ENCODE results near the gene POMT2.

Gene POMT2

GRCh38 chr14:77271113-77271710, 49.5 kb downstream of the POMT2 start, which contains the start of gene NGB:
TSS of gene NGB (minus strand) at chr14:77271206. CDS start at chr14:77270937, 269 bp downstream.
- Mint-ChIP-seq H3K27ac (no peak within 1 kb of the TSS), H3K4me1 (ENCODE audit: low read depth) (no peaks in the 10 kb centered on the region), H3K4me3 (no peak within 1 kb of the TSS), H3K9me3 (no peaks in the 10 kb centered on the region), H3K36me3 (ENCODE audit: low read depth) (no peaks in the 10 kb centered on the region), H3K27me3 (peaks cover 43% of the 10 kb centered on the region)

DNA sequence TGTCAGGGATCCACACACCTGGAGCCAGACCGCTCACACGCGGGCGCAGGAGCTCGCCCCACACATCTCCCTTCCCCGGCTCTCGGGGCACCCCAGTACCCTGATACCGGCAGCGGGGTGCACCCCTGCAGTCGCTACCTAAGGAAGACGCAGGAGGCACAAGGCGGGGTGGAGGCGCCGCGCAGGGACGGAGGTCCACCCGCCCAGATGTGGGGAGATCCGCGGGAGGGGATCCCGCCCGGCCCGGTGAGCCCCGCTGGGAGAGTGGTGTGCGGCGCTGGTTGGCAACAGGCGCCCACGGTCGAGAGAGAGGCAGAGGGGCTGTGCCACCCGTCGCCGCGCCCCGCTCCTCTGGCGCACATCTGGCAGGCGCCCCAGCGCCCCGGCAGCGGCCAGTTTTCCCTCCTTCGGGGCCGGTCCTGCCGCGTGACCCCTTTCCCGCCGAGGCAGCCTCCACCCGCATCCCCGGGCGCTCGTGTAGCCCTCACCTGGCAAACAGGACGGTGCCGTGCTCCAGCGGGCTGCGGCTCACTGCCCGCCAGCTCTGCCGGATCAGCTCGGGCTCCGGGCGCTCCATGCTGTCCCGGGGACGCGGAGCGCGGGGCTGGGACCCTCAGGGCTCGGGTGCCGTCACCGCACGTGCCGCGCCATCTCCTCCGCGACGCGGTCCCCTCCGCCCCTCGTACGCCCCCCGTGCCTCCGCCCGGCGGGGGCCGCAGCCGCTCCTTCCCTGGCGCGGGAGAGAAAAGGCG, 50.1 kb downstream of the POMT2 start:
- Mint-ChIP-seq H3K4me1 (ENCODE audit: low read depth) (no peaks in the 10 kb centered on the region), H3K36me3 (ENCODE audit: low read depth) (no peaks in the 10 kb centered on the region), H3K9me3 (no peaks in the 10 kb centered on the region), H3K27me3 (peaks cover 43% of the 10 kb centered on the region), H3K4me3 (no peak overlapping the region), H3K27ac (no peak overlapping the region)

DNA sequence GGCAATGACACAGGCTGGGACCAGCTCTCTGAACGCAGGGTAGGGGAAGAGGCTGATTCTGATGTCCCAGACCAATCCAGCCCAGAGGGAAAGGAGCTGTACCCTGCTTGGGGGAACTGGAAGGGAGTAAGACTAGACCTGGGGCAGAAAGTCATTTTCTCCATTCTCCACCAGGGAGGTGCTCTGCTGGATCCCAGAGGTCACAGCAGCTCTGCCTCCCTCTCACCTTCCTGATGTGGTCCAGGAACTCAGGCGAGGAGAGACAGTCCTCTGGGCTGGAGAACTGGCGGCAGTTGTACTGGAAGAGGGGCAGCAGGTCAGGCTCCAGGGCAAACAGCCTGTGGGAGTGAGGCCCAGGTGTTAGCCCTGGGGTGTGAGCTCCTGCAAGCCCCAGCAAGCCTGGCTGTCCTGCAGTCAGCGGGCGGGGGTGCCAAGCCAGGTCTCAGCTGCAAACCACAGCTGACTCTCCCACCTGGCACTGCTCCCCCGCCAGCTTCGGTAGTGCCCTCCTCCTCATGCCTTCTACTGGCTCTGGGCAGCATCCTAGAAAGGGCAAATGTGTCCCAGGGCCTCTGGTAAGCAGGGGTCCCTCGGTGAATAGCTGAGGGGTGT, 51.6 kb downstream of the POMT2 start:
- no peak overlapping the region for H3K27ac Mint-ChIP-seq
- H3K9me3 Mint-ChIP-seq, result no peaks in the 10 kb centered on the region
- no peaks in the 10 kb centered on the region for H3K36me3 Mint-ChIP-seq (ENCODE audit: low read depth)
- H3K4me1 Mint-ChIP-seq (ENCODE audit: low read depth), result no peaks in the 10 kb centered on the region
- H3K27me3 Mint-ChIP-seq, result peaks cover 43% of the 10 kb centered on the region
- H3K4me3 Mint-ChIP-seq, result no peak overlapping the region

- Mint-ChIP-seq H3K4me1 (ENCODE audit: low read depth) (no peaks in the 10 kb centered on the region), H3K36me3 (ENCODE audit: low read depth) (no peaks in the 10 kb centered on the region), H3K4me3 (no peak overlapping the region), H3K9me3 (no peaks in the 10 kb centered on the region), H3K27me3 (peaks cover 43% of the 10 kb centered on the region), H3K27ac (no peak overlapping the region)
Measured at GRCh38 chr14:77267937-77268699, 52.6 kb downstream of the POMT2 start.

DNA sequence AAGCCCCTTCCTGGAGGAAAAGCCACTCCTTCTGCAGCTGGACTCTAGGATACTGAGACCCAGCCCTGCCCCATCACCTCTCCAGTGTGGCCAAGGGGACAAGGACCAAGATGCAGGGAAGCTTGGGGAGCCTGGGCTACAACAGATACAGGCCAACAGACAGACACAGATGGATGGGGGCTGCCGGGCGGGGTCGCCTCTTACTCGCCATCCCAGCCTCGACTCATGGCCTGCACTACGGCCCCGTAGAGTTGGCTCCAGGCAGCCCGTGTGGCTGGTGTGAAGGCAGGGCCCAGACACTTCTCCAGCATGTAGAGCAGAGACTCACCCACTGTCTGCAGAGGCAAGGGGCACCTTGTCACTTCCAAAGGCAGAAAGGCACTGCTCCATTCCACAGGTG, 54.3 kb downstream of the POMT2 start:
- no peak overlapping the region for H3K27ac Mint-ChIP-seq
- no peaks in the 10 kb centered on the region for H3K36me3 Mint-ChIP-seq (ENCODE audit: low read depth)
- no peaks in the 10 kb centered on the region for H3K4me1 Mint-ChIP-seq (ENCODE audit: low read depth)
- no peaks in the 10 kb centered on the region for H3K9me3 Mint-ChIP-seq
- no peak overlapping the region for H3K4me3 Mint-ChIP-seq
- peaks cover 29% of the 10 kb centered on the region for H3K27me3 Mint-ChIP-seq

GRCh38 chr14:77265561-77266335, 54.9 kb downstream of the POMT2 start:
- no peak overlapping the region for H3K4me3 Mint-ChIP-seq
- no peak overlapping the region for H3K27ac Mint-ChIP-seq
- H3K36me3 Mint-ChIP-seq (ENCODE audit: low read depth), result no peaks in the 10 kb centered on the region
- H3K4me1 Mint-ChIP-seq (ENCODE audit: low read depth), result no peaks in the 10 kb centered on the region
- H3K9me3 Mint-ChIP-seq, result no peaks in the 10 kb centered on the region
- peaks cover 30% of the 10 kb centered on the region for H3K27me3 Mint-ChIP-seq

DNA sequence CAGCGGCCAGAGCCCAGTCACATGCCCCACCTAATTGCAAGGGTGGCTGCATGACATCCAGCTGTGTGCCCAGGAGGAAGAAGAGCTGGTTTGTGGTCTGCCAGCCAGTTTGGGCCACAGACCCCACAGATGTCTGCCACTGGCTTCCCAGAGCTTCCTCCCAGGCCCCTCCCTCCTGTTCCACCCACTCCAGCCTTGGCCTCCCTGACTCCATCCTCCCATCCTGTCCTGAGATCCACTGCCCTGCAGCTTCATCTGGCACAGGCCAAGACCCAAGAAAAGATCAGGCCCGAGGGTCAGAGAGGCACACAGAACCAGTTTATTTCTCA, 55.5 kb downstream of the POMT2 start:
- Mint-ChIP-seq H3K36me3 (ENCODE audit: low read depth) (no peaks in the 10 kb centered on the region), H3K4me1 (ENCODE audit: low read depth) (no peaks in the 10 kb centered on the region), H3K27me3 (peaks cover 28% of the 10 kb centered on the region), H3K4me3 (no peak overlapping the region), H3K9me3 (no peaks in the 10 kb centered on the region), H3K27ac (no peak overlapping the region)

DNA sequence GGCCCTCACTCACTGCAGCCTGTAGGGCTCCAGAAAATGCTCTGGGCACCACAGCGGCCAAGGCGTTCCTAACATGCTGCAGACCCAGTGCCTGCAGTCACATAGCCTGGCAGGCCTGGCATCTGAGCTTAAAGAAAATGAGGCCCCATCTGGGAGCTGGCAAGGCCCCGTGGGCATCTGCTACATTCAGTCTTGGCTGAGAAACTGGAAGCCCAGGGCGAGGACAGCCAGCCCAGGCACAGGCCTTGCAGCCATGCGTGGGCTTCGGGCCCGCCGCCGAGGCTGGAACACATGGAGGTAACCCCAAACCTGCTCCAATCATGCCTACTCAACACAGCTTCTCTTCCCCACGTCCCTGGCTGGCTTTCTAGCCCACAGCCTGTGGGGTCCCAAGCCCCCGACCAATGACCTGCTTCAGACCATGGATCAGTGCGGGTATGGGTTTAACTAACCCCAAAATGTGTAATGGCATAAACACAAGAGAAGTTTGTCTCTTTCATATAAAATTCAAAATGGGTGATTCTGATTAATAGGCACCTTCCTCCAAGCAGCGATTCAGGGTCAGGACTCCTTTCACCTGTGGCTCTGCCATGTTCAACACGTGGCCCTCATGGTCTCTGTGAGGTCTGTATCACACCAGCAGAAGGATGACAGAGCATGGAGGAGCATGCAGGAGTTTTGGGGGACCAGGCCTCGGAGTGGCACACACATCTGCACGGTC, 56.1 kb downstream of the POMT2 start:
- Mint-ChIP-seq H3K27me3 (peaks cover 24% of the 10 kb centered on the region), H3K4me1 (ENCODE audit: low read depth) (no peaks in the 10 kb centered on the region), H3K4me3 (no peak overlapping the region), H3K27ac (no peak overlapping the region), H3K36me3 (ENCODE audit: low read depth) (no peaks in the 10 kb centered on the region), H3K9me3 (no peaks in the 10 kb centered on the region)

DNA sequence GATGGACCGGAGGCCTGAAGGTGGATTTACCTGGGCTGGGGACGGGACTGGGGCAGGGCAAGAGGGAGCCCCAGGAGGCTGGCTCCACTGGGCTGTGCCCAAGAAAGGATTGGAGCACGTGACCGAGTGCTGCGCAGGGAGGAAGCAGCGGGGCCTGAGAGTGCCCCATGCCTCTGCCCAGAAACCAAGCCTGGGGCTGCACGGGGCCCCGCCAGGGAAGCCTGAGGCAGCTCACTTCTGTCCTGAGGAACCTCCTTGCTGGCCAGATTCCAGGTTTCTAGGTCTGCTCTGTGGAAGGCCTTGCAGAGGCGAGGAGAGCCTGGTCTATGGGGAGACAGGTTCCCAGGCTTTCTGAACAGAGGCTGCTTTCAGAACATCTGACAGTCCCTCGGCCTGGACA, 60.1 kb downstream of the POMT2 start:
- Mint-ChIP-seq H3K4me3 (no peak overlapping the region), H3K27me3 (peaks cover 7% of the 10 kb centered on the region), H3K9me3 (no peaks in the 10 kb centered on the region), H3K36me3 (ENCODE audit: low read depth) (no peaks in the 10 kb centered on the region), H3K4me1 (ENCODE audit: low read depth) (no peaks in the 10 kb centered on the region), H3K27ac (no peak overlapping the region)

GRCh38 chr14:77260199-77260598, 60.5 kb downstream of the POMT2 start:
- no peak overlapping the region for H3K4me3 Mint-ChIP-seq
- H3K36me3 Mint-ChIP-seq (ENCODE audit: low read depth), result no peaks in the 10 kb centered on the region
- H3K9me3 Mint-ChIP-seq, result no peaks in the 10 kb centered on the region
- H3K4me1 Mint-ChIP-seq (ENCODE audit: low read depth), result no peaks in the 10 kb centered on the region
- H3K27me3 Mint-ChIP-seq, result peaks cover 7% of the 10 kb centered on the region
- H3K27ac Mint-ChIP-seq, result no peak overlapping the region

- no peaks in the 10 kb centered on the region for H3K9me3 Mint-ChIP-seq
- H3K4me1 Mint-ChIP-seq (ENCODE audit: low read depth), result no peaks in the 10 kb centered on the region
- no peak overlapping the region for H3K4me3 Mint-ChIP-seq
- H3K27me3 Mint-ChIP-seq, result peaks cover 7% of the 10 kb centered on the region
- H3K36me3 Mint-ChIP-seq (ENCODE audit: low read depth), result no peaks in the 10 kb centered on the region
- no peak overlapping the region for H3K27ac Mint-ChIP-seq
Measured at GRCh38 chr14:77259025-77259715, 61.5 kb downstream of the POMT2 start.

DNA sequence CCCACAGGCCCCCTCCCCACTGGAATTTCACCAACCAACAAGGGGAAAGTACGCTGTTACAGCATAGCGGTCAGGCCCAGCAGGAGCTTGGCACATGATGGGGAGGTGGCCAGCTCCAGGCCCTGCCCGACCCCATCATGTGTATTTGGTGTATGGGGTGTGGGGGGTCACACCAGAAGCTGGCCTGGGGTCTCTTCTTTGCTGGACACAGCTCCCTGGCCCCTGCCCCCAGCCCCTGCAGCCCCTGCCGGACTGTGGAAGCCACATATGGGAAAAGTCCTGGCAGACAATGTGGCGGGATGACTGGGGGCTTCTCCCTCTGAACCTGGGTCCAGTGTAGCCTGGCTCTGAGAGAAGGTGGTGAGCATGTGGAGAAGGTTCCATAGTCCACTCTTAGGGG, 62.1 kb downstream of the POMT2 start:
- H3K9me3 Mint-ChIP-seq, result no peaks in the 10 kb centered on the region
- no peaks in the 10 kb centered on the region for H3K4me1 Mint-ChIP-seq (ENCODE audit: low read depth)

DNA sequence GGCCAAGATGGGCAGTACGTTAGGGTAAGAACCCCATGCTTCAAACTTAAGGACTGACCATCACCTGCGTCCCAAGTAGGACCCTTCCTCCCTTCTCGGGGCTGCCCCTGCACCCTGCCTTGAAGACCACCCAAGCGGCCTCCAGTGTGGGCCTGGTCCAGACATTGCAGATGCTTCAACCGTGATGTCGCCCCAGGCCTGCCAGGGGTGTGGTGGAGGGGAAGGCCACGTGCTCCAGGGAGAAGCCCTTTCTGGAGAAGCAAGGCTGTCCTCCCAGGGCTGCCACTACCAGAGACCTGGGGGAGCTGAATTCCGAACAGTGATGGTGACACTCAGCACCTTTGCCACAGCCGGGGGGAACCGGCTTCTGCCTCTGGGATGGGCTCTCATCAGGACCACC, 63.0 kb downstream of the POMT2 start:
- Mint-ChIP-seq H3K27me3 (peaks cover 7% of the 10 kb centered on the region), H3K9me3 (no peaks in the 10 kb centered on the region)

More for the DNA sequence above, 62.1 kb downstream of the POMT2 start:
- Mint-ChIP-seq H3K4me3 (no peak overlapping the region), H3K27me3 (peaks cover 7% of the 10 kb centered on the region), H3K36me3 (ENCODE audit: low read depth) (no peaks in the 10 kb centered on the region), H3K27ac (no peak overlapping the region)

More for the DNA sequence above, 63.0 kb downstream of the POMT2 start:
- Mint-ChIP-seq H3K4me3 (no peak overlapping the region), H3K27ac (no peak overlapping the region), H3K4me1 (ENCODE audit: low read depth) (no peaks in the 10 kb centered on the region), H3K36me3 (ENCODE audit: low read depth) (no peaks in the 10 kb centered on the region)

All from stimulated activated naive CD8-positive, alpha-beta T cell treated with anti-CD3 and anti-CD28 coated beads, Interleukin-15, Interleukin-2, amounts not matched to agents 100 ng/mL and 50 ng/mL, for 24 hours (primary cell).